RWPE1 (cell line): ENCODE measurements around the gene PIGS.
A peak's percentile ranks its signal among the peaks of the same experiment; 100 is the strongest.
"Not testable (repeated sequence)": the region's sequence is repeated elsewhere in the genome, so short reads cannot be mapped to it uniquely, and the experiment has no call there.

Experiments used
- CTCF ChIA-PET: fragments of 350-600 bp; sonication (Branson Sonifier 250); formaldehyde crosslinking; extraction: SDS; loops from one replicate; lab custom pipeline; 2021; lab: Yijun Ruan, JAX
- POLR2A ChIA-PET: fragments of 400-600 bp; formaldehyde crosslinking; extraction: SDS; loops from one replicate; lab custom pipeline; 2020; ENCODE audit warnings: antibody characterized with exemption; ENCODE audit not compliant: low non-redundant PET; lab: Yijun Ruan, JAX
- DNase-seq: peaks from one replicate; pipeline ENCODE4 v3.0.0; 2012; ENCODE audit warnings: low spot score
- H3K27ac ChIP-seq: fragments of 450-650 bp; 2 replicates; pipeline ENCODE4 v1.5.1; 2017
- TF ChIP-seq, protein P1 (sequence below): fragments of 450-650 bp; conservative IDR thresholded peaks from 2 replicates; pipeline ENCODE4 v1.5.1; 2017; ENCODE audit warnings: low read depth, mild to moderate bottlenecking

Gene PIGS

DNA sequence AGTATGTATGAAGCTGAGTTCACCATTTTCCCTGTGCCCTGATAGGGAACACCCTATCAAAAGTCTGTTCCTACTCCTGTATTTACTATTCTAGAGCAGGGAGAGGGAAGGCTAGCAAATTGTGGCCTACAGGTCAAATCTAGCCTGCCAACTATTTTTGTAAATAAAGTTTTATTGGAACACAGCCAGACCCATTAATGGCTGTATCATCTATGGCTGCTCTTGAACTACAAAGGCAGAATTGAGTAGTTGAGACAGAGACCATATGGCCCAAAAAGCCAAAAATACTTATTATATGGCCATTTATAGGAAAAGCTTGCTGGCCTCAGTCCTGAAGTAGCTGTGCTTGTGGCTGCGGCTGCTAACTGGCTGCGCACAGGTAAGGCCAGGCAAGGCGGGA is 9.6 kb upstream of the PIGS start:
- POLR2A ChIA-PET, result no interaction called here
- H3K27ac ChIP-seq, result no peak overlapping the region
- CTCF ChIA-PET, result interaction anchor here (0.6 kb wide), 1 partner anchor 97 kb away, joined by 5 read pairs; no protein-coding TSS in a partner anchor
- no peak for DNase-seq
- TF ChIP-seq, protein P1, sequence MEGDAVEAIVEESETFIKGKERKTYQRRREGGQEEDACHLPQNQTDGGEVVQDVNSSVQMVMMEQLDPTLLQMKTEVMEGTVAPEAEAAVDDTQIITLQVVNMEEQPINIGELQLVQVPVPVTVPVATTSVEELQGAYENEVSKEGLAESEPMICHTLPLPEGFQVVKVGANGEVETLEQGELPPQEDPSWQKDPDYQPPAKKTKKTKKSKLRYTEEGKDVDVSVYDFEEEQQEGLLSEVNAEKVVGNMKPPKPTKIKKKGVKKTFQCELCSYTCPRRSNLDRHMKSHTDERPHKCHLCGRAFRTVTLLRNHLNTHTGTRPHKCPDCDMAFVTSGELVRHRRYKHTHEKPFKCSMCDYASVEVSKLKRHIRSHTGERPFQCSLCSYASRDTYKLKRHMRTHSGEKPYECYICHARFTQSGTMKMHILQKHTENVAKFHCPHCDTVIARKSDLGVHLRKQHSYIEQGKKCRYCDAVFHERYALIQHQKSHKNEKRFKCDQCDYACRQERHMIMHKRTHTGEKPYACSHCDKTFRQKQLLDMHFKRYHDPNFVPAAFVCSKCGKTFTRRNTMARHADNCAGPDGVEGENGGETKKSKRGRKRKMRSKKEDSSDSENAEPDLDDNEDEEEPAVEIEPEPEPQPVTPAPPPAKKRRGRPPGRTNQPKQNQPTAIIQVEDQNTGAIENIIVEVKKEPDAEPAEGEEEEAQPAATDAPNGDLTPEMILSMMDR, result no peak

DNA sequence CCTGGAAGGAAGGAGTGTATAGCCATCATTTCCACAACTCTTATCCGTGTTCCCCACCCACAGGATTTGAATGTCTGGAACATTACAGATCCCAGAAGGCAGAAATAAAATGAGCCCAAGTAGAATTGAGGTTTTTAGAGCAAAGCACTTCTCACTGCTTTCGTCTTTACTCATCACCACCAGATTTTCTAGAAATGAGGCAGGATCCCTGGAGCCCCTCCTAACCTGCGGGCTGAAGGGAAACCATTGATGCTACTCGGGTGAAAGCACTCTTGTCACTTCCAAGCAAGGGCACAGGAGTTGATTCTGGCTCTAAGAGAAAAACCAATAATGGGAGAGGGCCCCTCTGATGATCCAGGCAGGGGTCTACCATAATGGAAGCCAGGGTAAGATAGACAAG is 8.2 kb upstream of the PIGS start:
- H3K27ac ChIP-seq, result no peak overlapping the region
- TF ChIP-seq, protein P1, result no peak
- ChIA-PET CTCF (interaction anchor here (0.7 kb wide), 1 partner anchor 31 kb away, joined by 3 read pairs; no protein-coding TSS in a partner anchor), POLR2A (no interaction called here)
- DNase-seq, result no peak

DNA sequence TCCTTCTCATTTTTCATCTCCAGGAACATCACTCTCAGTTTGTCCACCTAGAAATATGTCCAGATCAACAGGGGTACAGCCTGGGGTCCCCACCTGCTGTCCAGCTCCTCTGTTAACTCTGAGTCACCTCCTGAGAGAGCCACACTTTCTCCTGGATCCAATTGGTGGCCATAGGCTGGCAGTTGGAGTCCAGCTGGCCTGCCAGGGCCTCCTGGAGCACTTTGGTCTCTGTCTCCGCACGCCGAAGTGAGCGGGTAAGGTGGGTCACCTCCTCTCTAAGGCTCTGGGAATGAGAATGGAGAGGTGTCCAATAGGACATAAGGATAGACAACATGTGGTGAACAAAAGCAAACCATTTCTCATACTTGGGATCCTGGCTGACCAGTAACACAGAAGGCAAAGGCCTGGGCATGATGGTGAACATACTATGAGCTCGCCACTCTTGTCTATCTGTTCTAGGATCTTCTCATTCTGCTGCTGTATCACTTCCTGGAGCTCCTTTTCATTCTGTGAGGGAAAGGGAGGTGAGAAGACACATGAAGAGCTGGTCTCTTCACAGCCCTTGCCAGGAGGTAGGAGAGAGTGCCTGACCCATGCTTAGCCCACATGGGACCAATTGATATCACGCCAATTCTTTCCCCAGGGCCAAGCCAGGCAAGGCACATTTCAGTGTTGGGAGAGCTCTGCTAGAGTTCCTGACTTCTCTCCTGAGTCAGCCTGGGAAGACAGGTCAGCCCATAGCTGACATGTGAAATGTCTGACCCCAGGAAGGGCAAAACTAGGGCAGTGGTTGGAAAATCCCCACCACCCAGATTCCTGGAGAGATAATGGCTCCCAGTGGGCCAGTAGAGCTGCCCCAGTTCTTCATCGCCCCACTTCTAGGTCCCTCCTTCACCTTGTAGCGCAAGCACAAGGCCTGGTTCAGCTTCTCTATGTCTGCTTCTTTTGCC is 7.2 kb upstream of the PIGS start:
- POLR2A ChIA-PET, result no interaction called here
- CTCF ChIA-PET, result interaction anchor here (0.5 kb wide), 1 partner anchor 15 kb away, joined by 4 read pairs; no protein-coding TSS in a partner anchor
- DNase-seq, result no peak
- H3K27ac ChIP-seq, result peak overlapping the region; percentile 78
- TF ChIP-seq, protein P1, result no peak

DNA sequence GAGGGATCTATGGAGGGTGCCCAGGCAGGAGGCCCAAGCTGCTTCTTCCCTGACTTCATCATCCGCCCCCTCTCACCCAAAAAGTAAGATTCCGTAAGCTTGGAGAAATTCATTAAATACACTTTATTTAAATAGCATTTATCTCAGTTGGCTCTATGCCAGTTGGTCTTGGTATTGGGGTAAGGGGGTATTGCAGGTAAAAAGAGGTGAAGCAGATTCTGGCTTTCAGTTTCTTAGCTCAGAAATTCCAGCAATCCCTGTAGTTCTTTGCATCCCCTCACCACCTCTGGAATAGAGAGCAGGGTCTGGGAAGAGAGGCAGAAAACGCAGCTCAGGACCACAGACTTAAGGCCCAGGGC is 6.1 kb upstream of the PIGS start:
- TF ChIP-seq, protein P1, result no peak
- H3K27ac ChIP-seq, result peak overlapping the region; percentile 78
- DNase-seq, result peak; percentile 4
- POLR2A ChIA-PET, result interaction anchor here (0.6 kb wide), 1 partner anchor 70 kb away, joined by 3 read pairs; no protein-coding TSS in a partner anchor
- CTCF ChIA-PET, result interaction anchor here (0.5 kb wide), 1 partner anchor 14 kb away, joined by 4 read pairs; no protein-coding TSS in a partner anchor

DNA sequence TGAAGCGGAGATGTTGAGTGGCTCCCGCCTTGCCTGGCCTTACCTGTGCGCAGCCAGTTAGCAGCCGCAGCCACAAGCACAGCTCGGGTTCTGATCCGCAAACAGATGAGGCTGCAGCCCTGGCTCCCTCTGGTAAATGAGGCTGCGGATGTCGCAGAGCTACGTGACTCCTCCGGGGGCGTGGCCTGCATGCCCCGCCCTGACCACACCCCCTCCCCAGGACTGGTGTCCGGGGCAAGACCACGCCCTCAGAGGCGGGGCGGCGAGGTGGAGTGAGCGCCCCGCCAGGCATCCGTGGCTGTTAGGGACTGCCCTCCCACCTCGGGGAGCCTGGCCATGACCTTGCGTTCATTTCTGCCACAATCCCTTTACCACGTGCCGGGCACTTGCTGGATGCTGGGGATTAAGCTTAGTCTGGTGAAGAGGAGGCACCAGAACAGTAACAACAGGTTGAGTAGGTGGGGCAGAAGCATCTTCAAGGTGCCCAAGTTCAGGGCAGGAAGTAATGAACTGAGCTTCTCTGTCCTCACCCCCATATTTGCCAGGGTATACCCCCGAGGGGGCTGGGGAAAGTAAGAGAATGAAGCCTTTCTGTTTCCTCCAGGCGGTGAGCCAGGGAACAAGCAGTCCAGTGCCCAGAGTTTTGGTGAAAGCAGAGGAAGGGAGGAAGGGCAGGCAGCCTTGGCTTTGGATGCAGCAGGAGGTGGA is 5.6 kb upstream of the PIGS start, which contains the start of gene ALDOC:
Gene ALDOC, minus strand, starts transcription at position 138 of the 708 bp plus-strand sequence. CDS start 1,363 bp downstream, outside the sequence.
- TF ChIP-seq, protein P1, result no peak
- DNase-seq, result peak; percentile 99
- ChIA-PET CTCF (no interaction called here), POLR2A (interaction anchor here (0.6 kb wide), 1 partner anchor 70 kb away, joined by 3 read pairs; no protein-coding TSS in a partner anchor)
- peak within 1 kb of the TSS; percentile 78 for H3K27ac ChIP-seq

DNA sequence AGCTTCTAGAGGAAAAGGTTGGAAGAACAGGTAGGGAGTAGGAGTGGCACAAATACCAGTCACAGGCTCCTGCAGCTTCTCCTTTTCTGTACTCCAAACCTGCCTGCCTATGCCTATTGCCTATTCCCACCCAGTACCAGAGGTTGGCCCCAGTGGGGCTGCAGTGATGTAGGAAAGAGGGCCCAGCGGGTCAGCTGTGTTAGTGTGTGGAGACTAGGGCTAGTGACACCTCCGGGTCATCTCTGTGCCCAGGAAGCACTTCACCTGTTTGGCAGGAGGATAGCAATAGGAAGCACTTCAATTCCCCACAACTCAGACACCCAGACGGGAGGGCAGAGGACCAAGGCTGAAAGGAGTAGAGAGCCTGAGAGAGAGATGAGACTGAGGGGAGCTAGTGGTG is 4.7 kb upstream of the PIGS start:
- CTCF ChIA-PET, result interaction anchor here (0.7 kb wide), 1 partner anchor 47 kb away, joined by 4 read pairs; no protein-coding TSS in a partner anchor
- DNase-seq, POLR2A ChIA-PET: not testable (repeated sequence)
- peak overlapping the region; percentile 78; the same call in 1 of the 2 replicates for H3K27ac ChIP-seq
